Stomach (tissue), 4 donors: ENCODE results near the gene URI1.

ENCODE experiments used
- CTCF ChIP-seq, 7 experiments: fragments of 450-650 bp in 4 of 7; fragments of 200-600 bp in 3 of 7; sonication (generic) in 3 of 7; IDR thresholded peaks; one replicate each; pipeline ENCODE4 v1.5.1; 2016 to 2019; ENCODE audit warnings: antibody characterized with exemption in 7 of 7, control low read depth in 2 of 7, mild to moderate bottlenecking in 1 of 7
- POLR2AphosphoS5 ChIP-seq, 3 donors: sonication (generic); formaldehyde crosslinking; IDR thresholded peaks; one replicate each; pipeline ENCODE4 v1.6.1; 2016; ENCODE audit warnings: antibody characterized with exemption in 3 of 3

- no peak for TF ChIP-seq POLR2AphosphoS5 (IDR thresholded peaks at IDR 0.05)
- TF ChIP-seq CTCF (IDR thresholded peaks at IDR 0.05), result no peak
Measured at GRCh38 chr19:30001301-30001700, 59.3 kb downstream of the URI1 start.
